22Rv1 (cell line): Measurements from ENCODE around the gene RNU7-1.
A peak's percentile ranks its signal among the peaks of the same experiment; 100 is the strongest.

Experiments used
- H3K27ac ChIP-seq: fragments of 450-650 bp; 2 replicates; pipeline ENCODE4 v1.5.1; 2017
- CTCF ChIP-seq: fragments of 450-650 bp; IDR thresholded peaks from 2 replicates; pipeline ENCODE4 v1.5.1; 2017; ENCODE audit warnings: mild to moderate bottlenecking
- ZFX ChIP-seq: fragments of 450-650 bp; IDR thresholded peaks from 2 replicates; pipeline ENCODE4 v1.6.1; 2017; ENCODE audit warnings: antibody characterized with exemption, borderline replicate concordance

The RNU7-1 gene

GRCh38 chr12:6957741-6958608 is 14.4 kb downstream of the RNU7-1 start:
- TF ChIP-seq ZFX: no peak
- no peak for TF ChIP-seq CTCF
- H3K27ac ChIP-seq: no peak overlapping the region

GRCh38 chr12:6958609-6959057 is 15.0 kb downstream of the RNU7-1 start:
- H3K27ac ChIP-seq: no peak overlapping the region

DNA sequence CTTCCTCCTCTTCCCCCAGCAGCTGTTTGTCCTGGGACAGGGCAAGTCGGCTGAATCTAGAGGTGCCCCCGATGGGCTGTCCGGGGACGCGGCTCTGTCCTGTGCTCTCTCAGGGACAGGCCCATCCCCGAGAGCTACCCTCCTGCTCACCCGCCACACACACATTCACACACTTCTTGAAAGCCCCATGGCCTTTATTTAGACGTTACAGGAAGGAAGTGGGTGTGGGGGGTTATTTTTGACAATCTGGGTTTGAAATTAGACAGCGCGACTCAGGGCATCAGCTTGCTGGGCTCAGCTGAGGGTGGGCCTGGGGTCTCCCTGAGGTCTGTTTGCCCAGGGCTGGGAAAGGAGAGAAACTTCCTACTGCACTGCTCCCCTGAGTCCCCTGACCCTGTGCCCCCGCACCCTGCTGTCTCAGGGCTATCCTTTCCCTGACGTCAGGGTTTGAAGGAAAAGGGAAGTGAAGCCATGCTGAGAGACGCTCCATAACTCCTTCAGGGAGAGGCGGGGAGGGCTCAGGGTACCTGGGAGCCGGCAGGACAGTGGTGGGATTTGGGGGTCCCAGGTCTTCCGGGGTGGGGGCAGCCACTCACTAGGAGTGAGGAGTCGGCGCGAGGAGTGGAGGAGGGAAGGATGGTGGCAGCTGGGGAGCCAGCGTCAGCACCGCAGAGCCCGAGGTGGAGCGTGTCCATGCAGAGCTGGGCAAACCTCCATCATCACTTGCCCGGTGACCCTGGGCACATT is 15.6 kb downstream of the RNU7-1 start:
- no peak for TF ChIP-seq ZFX
- no peak for TF ChIP-seq CTCF
- H3K27ac ChIP-seq: no peak overlapping the region

More at GRCh38 chr12:6958609-6959057, 15.0 kb downstream of the RNU7-1 start:
- TF ChIP-seq CTCF (no peak), ZFX (no peak)

GRCh38 chr12:6959805-6960592 is 16.4 kb downstream of the RNU7-1 start:
- peak overlapping the region; percentile 100 for H3K27ac ChIP-seq
- TF ChIP-seq ZFX: no peak
- no peak for TF ChIP-seq CTCF

- H3K27ac ChIP-seq: peak overlapping the region; percentile 100
- TF ChIP-seq CTCF (no peak), ZFX (no peak)
Observed at GRCh38 chr12:6960593-6961277, 17.1 kb downstream of the RNU7-1 start.

GRCh38 chr12:6961278-6961694 is 17.7 kb downstream of the RNU7-1 start:
- H3K27ac ChIP-seq: peak overlapping the region; percentile 100
- TF ChIP-seq CTCF (no peak), ZFX (no peak)
